ENCODE measurements around the gene C1orf232. TPM values are rescaled to one million over a fixed set of nuclear protein-coding genes. Genes with fewer than 3 reads are reported as not detected.

C1orf232 gene
- total and polyA plus RNA-seq, 2 donors (not counting 3 experiments of a cell fraction or from before 2014, with no cell fraction given): not detected

DNA sequence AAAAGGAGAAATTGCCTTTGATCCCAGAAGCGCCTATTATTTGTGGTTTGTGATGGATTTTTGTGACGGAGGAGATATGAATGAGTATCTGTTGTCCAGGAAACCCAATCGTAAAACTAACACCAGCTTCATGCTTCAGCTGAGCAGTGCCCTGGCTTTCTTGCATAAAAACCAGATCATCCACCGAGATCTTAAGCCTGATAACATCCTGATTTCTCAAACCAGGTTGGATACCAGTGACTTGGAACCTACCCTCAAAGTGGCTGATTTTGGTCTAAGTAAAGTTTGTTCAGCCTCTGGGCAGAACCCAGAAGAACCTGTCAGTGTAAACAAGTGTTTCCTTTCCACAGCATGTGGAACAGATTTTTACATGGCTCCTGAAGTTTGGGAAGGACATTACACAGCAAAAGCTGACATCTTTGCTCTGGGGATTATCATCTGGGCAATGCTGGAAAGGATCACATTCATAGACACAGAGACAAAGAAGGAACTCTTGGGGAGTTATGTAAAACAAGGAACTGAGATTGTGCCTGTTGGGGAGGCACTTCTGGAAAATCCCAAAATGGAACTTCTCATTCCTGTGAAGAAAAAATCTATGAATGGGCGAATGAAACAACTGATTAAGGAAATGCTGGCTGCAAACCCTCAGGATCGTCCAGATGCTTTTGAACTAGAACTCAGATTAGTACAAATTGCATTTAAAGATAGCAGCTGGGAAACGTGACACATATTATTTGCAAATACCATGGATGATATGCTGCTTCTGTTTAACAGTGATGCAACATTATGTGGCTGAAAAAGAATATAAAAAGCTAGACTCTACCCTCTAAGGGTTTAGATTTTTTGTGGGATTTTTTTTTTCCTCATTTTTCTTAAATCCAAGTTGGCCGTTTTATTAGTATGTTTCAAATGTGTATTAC lies 46.6 kb downstream of the C1orf232 start:
- Histone ChIP-seq H3K4me3 (replicated peaks in 1 of 3; ENCODE audit: insufficient read depth in 1 of 3, low read depth in 1 of 3, low read length in 3 of 3) (no peak overlapping the region), H3K9ac (replicated peaks; ENCODE audit: extremely low read depth, insufficient read depth, low read length) (no peak overlapping the region), H4K20me1 (replicated peaks; ENCODE audit: control insufficient read depth, extremely low read depth, insufficient read depth, low read length) (no peaks in the 10 kb centered on the region), H3K79me2 (ENCODE audit: control insufficient read depth, insufficient read depth, low read length) (no peaks in the 10 kb centered on the region), H3K9me3 (replicated peaks; ENCODE audit: control insufficient read depth, insufficient read depth, low read length) (no peaks in the 10 kb centered on the region), H3K36me3 (ENCODE audit: control insufficient read depth in 2 of 2, extremely low read depth in 1 of 2, insufficient read depth in 2 of 2, low read length in 2 of 2) (peaks cover 0 to 2% of the 10 kb centered on the region in 2 experiments), H3K27ac (ENCODE audit: insufficient read depth, low read depth, low read length) (no peak overlapping the region), H3K9me1 (replicated peaks; ENCODE audit: control insufficient read depth, extremely low read depth, insufficient read depth, low read length) (peaks cover 2% of the 10 kb centered on the region), H2AFZ (ENCODE audit: low read depth, low read length) (no peak overlapping the region), H3K4me1 (ENCODE audit: control insufficient read depth, extremely low read depth, insufficient read depth, low read length) (peaks cover 10% of the 10 kb centered on the region), H3K4me2 (ENCODE audit: insufficient read depth, low read length) (no peak overlapping the region), H3K27me3 (ENCODE audit: control insufficient read depth in 2 of 2, insufficient read depth in 2 of 2, low read length in 2 of 2) (no peaks in the 10 kb centered on the region)
- intact Hi-C loops (cut with micrococcal nuclease) (no loop called here), dilution Hi-C loops (cut with MboI; ENCODE audit: extremely low pct_ligation_motif_present, low sequenced_read_pairs) (no loop called here)
- TF ChIP-seq, protein P1, sequence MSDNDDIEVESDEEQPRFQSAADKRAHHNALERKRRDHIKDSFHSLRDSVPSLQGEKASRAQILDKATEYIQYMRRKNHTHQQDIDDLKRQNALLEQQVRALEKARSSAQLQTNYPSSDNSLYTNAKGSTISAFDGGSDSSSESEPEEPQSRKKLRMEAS (IDR thresholded peaks at IDR 0.05; ENCODE audit: insufficient read depth, insufficient read length): no peak
- no peak for TF ChIP-seq FOS (IDR thresholded peaks at IDR 0.05; ENCODE audit: borderline replicate concordance, insufficient read depth, low read length)
- TF ChIP-seq, protein P2, sequence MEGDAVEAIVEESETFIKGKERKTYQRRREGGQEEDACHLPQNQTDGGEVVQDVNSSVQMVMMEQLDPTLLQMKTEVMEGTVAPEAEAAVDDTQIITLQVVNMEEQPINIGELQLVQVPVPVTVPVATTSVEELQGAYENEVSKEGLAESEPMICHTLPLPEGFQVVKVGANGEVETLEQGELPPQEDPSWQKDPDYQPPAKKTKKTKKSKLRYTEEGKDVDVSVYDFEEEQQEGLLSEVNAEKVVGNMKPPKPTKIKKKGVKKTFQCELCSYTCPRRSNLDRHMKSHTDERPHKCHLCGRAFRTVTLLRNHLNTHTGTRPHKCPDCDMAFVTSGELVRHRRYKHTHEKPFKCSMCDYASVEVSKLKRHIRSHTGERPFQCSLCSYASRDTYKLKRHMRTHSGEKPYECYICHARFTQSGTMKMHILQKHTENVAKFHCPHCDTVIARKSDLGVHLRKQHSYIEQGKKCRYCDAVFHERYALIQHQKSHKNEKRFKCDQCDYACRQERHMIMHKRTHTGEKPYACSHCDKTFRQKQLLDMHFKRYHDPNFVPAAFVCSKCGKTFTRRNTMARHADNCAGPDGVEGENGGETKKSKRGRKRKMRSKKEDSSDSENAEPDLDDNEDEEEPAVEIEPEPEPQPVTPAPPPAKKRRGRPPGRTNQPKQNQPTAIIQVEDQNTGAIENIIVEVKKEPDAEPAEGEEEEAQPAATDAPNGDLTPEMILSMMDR (IDR thresholded peaks at IDR 0.05; ENCODE audit: extremely low read depth in 1 of 2, insufficient read depth in 1 of 2, low read depth in 1 of 2, low read length in 2 of 2): no peak
- TF ChIP-seq EZH2 (IDR thresholded peaks at IDR 0.05; ENCODE audit: borderline replicate concordance, low read depth, low read length, severe bottlenecking): no peak
- TF ChIP-seq GATA2 (IDR thresholded peaks at IDR 0.05; ENCODE audit: insufficient read depth, insufficient read length, low read depth, low read length): no peak
- no peak for TF ChIP-seq JUN (IDR thresholded peaks at IDR 0.05; ENCODE audit: borderline replicate concordance, insufficient read depth, insufficient read length, low read depth)
- no peak for TF ChIP-seq MYC (IDR thresholded peaks at IDR 0.05; ENCODE audit: low read depth, low read length)
- no peak for FAIRE-seq
- no peak for DNase-seq (ENCODE audit: low read depth, low spot score)
- CTCF ChIA-PET: interaction anchor here (0.7 to 7.7 kb wide), 5 partner anchors 16 to 113 kb away, joined by 3 to 47 read pairs (median 10); partner anchors contain the start of gene ZNF593
- POLR2A ChIA-PET: no interaction called here
- no TSS peak for BruUV-seq (replicated peaks)
